HepG2 (cell line): ENCODE results near the gene FFAR1. TPM values are rescaled to one million over a fixed set of nuclear protein-coding genes. Genes with fewer than 3 reads are reported as not detected.

ENCODE experiments used
- ATAC-seq: fragments of 200-7000 bp; cut with Tn5 transposase; 3 replicates; pipeline ENCODE4 v1.9.1; 2020; ENCODE audit warnings: mild to moderate bottlenecking, moderate library complexity
- BruUV-seq: library from RNA; stranded (reverse); fragments of 400-500 nt; replicated peaks from 2 replicates; lab custom pipeline; 2021; lab: Mats Ljungman, UMichigan
- CTCF ChIA-PET: fragments of 300-600 bp; formaldehyde crosslinking; extraction: SDS; loops from one replicate; lab custom pipeline; 2021; ENCODE audit warnings: low total read pairs, inconsistent platforms, low intra/inter-chr PET ratio; lab: Yijun Ruan, JAX
- POLR2A ChIA-PET: fragments of 350-600 bp; sonication (Branson Sonifier 250); formaldehyde crosslinking; loops from one replicate; lab custom pipeline; 2020; ENCODE audit warnings: antibody characterized with exemption, inconsistent platforms; lab: Yijun Ruan, JAX
- DNase-seq: peaks from one replicate; pipeline ENCODE4 v3.0.0-alpha.2; 2015; ENCODE audit warnings: low spot score
- FAIRE-seq: peaks from 3 replicates; lab custom pipeline; 2011; peaks lifted over from hg19 to GRCh38; lab: Jason Lieb, UNC
- H2AFZ ChIP-seq: one replicate; pipeline ENCODE4 v1.6.1; 2011; ENCODE audit warnings: low read length, inconsistent platforms
- H3K27ac ChIP-seq: fragments of 300-600 bp; 3 replicates; pipeline ENCODE4 v1.8.0; 2011; ENCODE audit warnings: mixed run types, mild to moderate bottlenecking, mixed read lengths, low read length, inconsistent platforms; ENCODE audit not compliant: insufficient read depth; ENCODE audit errors: extremely low read length
- H3K27me3 ChIP-seq, 2 experiments: fragments of 200-600 bp in 1 of 2; 2 replicates in 1 of 2; 3 replicates in 1 of 2; pipeline versions ENCODE4 v1.6.0 to v1.8.0; 2011; ENCODE audit warnings: low read length in 2 of 2, mild to moderate bottlenecking in 2 of 2, moderate library complexity in 2 of 2, inconsistent platforms in 1 of 2; ENCODE audit not compliant: insufficient read depth in 2 of 2, control insufficient read depth in 1 of 2
- H3K36me3 ChIP-seq, 2 experiments: fragments of 200-600 bp in 1 of 2; replicated peaks in 1 of 2; 2 replicates in 1 of 2; 3 replicates in 1 of 2; pipeline versions ENCODE4 v1.5.1 to v1.8.0; 2011; ENCODE audit warnings: low read length in 2 of 2, inconsistent platforms in 1 of 2; ENCODE audit not compliant: insufficient read depth in 2 of 2, control insufficient read depth in 1 of 2
- H3K4me1 ChIP-seq: 2 replicates; pipeline ENCODE4 v1.5.1; 2012; ENCODE audit warnings: low read length, inconsistent platforms; ENCODE audit not compliant: insufficient read depth
- H3K4me2 ChIP-seq: 2 replicates; pipeline ENCODE4 v1.6.0; 2011; ENCODE audit warnings: low read depth, low read length, inconsistent platforms
- H3K4me3 ChIP-seq, 3 experiments: fragments of 200-600 bp in 1 of 3; sonication (generic), shearing (Covaris generic) in 1 of 3; replicated peaks in 1 of 3; 2 replicates each; pipeline ENCODE4 v1.5.1; 2011 to 2016; ENCODE audit warnings: low read length in 3 of 3, inconsistent platforms in 2 of 3, low read depth in 2 of 3, mild to moderate bottlenecking in 2 of 3, control low read depth in 1 of 3, mixed read lengths in 1 of 3; ENCODE audit not compliant: insufficient read depth in 1 of 3
- H3K79me2 ChIP-seq: one replicate; pipeline ENCODE4 v1.6.1; 2011; ENCODE audit warnings: low read length, inconsistent platforms; ENCODE audit not compliant: insufficient read depth
- H3K9ac ChIP-seq: 2 replicates; pipeline ENCODE4 v1.6.0; 2011; ENCODE audit warnings: mild to moderate bottlenecking, low read depth, low read length, inconsistent platforms; ENCODE audit not compliant: insufficient read depth
- H3K9me3 ChIP-seq: 2 replicates; pipeline ENCODE4 v1.5.1; 2012; ENCODE audit warnings: mild to moderate bottlenecking, low read length
- H4K20me1 ChIP-seq: 2 replicates; pipeline ENCODE4 v1.6.0; 2011; ENCODE audit warnings: inconsistent platforms, mild to moderate bottlenecking, low read length, moderate library complexity; ENCODE audit not compliant: insufficient read depth
- AHR ChIP-seq: IDR thresholded peaks from 2 replicates; pipeline ENCODE4 v1.6.1; 2018; ENCODE audit warnings: missing genetic modification reagents, missing compliant biosample characterization
- CBFB ChIP-seq: sonication (generic); formaldehyde crosslinking; IDR thresholded peaks from 2 replicates; pipeline ENCODE4 v1.4.0; 2020; ENCODE audit warnings: missing genetic modification reagents
- CREBL2 ChIP-seq: sonication (generic); formaldehyde crosslinking; IDR thresholded peaks from 2 replicates; pipeline ENCODE4 v1.8.1; 2023; ENCODE audit warnings: missing genetic modification reagents, mild to moderate bottlenecking, borderline replicate concordance
- HNF1B ChIP-seq: sonication (generic); formaldehyde crosslinking; IDR thresholded peaks from 2 replicates; pipeline ENCODE4 v1.5.1; 2020; ENCODE audit warnings: mild to moderate bottlenecking, moderate library complexity, missing genetic modification reagents
- KDM6A ChIP-seq: IDR thresholded peaks from 2 replicates; pipeline ENCODE4 v1.6.1; 2016; ENCODE audit warnings: low read depth
- MAX ChIP-seq: IDR thresholded peaks from 2 replicates; pipeline ENCODE4 v1.6.1; 2012; ENCODE audit warnings: inconsistent platforms
- MXD4 ChIP-seq: IDR thresholded peaks from 2 replicates; pipeline ENCODE4 v1.6.1; 2016; ENCODE audit warnings: mild to moderate bottlenecking, missing biosample characterization, missing genetic modification reagents
- SAP130 ChIP-seq: IDR thresholded peaks from 2 replicates; pipeline ENCODE4 v1.6.1; 2016; ENCODE audit warnings: low read depth
- TGIF2 ChIP-seq: IDR thresholded peaks from 2 replicates; pipeline ENCODE4 v1.6.1; 2016; ENCODE audit warnings: control low read depth, missing compliant biosample characterization
- TOE1 ChIP-seq: sonication (generic); formaldehyde crosslinking; IDR thresholded peaks from 2 replicates; pipeline ENCODE4 v1.4.0; 2020; ENCODE audit warnings: mild to moderate bottlenecking, missing genetic modification reagents
- ZBTB20 ChIP-seq: sonication (generic); formaldehyde crosslinking; IDR thresholded peaks from 2 replicates; pipeline ENCODE4 v1.8.1; 2023; ENCODE audit warnings: missing genetic modification reagents, low read depth, mild to moderate bottlenecking, borderline replicate concordance
- ZNF251 ChIP-seq: sonication (generic); formaldehyde crosslinking; IDR thresholded peaks from 2 replicates; pipeline ENCODE4 v1.9.0; 2021; ENCODE audit warnings: mild to moderate bottlenecking, missing genetic modification reagents
- ZNF446 ChIP-seq: sonication (generic); formaldehyde crosslinking; IDR thresholded peaks from 2 replicates; pipeline ENCODE4 v1.5.0; 2020; ENCODE audit warnings: mild to moderate bottlenecking, missing genetic modification reagents
- ZNF550 ChIP-seq: sonication (generic); formaldehyde crosslinking; IDR thresholded peaks from 2 replicates; pipeline ENCODE4 v1.4.0; 2020; ENCODE audit warnings: mild to moderate bottlenecking, missing genetic modification reagents, borderline replicate concordance
- ZNF614 ChIP-seq: IDR thresholded peaks from 2 replicates; pipeline ENCODE4 v1.6.1; 2018; ENCODE audit warnings: missing biosample characterization, missing genetic modification reagents, inconsistent platforms, borderline replicate concordance
- ZNF644 ChIP-seq: IDR thresholded peaks from 2 replicates; pipeline ENCODE4 v1.6.1; 2016; ENCODE audit warnings: low read depth
- ZNF747 ChIP-seq: sonication (generic); formaldehyde crosslinking; IDR thresholded peaks from 2 replicates; pipeline ENCODE4 v1.8.1; 2023; ENCODE audit warnings: missing genetic modification reagents, mild to moderate bottlenecking, borderline replicate concordance
- ZSCAN21 ChIP-seq: sonication (generic); formaldehyde crosslinking; IDR thresholded peaks from 2 replicates; pipeline ENCODE4 v1.8.0; 2022; ENCODE audit warnings: mild to moderate bottlenecking, missing genetic modification reagents, moderate library complexity, borderline replicate concordance
- WGBS: methylation state at CpG from one replicate; pipeline ENCODE4 v1.1.6; 2017; ENCODE audit warnings: low lambda C conversion rate; 5-methylcytosine and 5-hydroxymethylcytosine counted together
- in situ Hi-C: cut with HindIII; loops from 2 replicates; pipeline ENCODE4 v1.10.0; 2017; ENCODE audit warnings: low pct_unique_long_range_greater_than_20kb; ENCODE audit not compliant: extremely low pct_ligation_motif_present
- intact Hi-C: fragments of 100-400 bp; cut with micrococcal nuclease; formaldehyde crosslinking; loops from one replicate; pipeline ENCODE4 v1.10.0; 2022; ENCODE audit not compliant: unreplicated experiment
- polyA plus RNA-seq, 8 experiments: library from polyadenylated mRNA; depleted of rRNA in 3 of 8; stranded (reverse) in 7 of 8; unstranded in 1 of 8; fragments of >200 nt; fragmentation: Illumina TruSeq in 4 of 8; extraction: Trizol in 4 of 8; gene quantifications; 2 replicates each; pipeline versions ENCODE4 v1.2.1 to v1.2.3, GENCODE V29; 2011 to 2016; ENCODE audit warnings: low read depth in 4 of 8, missing spikeins in 1 of 8, mixed read lengths in 1 of 8; ENCODE audit not compliant: insufficient read depth in 1 of 8
- total RNA-seq, 5 experiments: library from RNA; depleted of rRNA; stranded (reverse); fragments of >200 nt; fragmentation: Illumina TruSeq; extraction: Trizol; gene quantifications; 2 replicates each; pipeline ENCODE4 v1.2.3, GENCODE V29; 2016; ENCODE audit warnings: low read depth in 1 of 5

FFAR1 gene
- total and polyA plus RNA-seq, 2 of the 13 experiments (the other 11 are each of a cell fraction or from before 2014, with no cell fraction given): not detected

- no peak for TF ChIP-seq HNF1B
- no peak for TF ChIP-seq ZSCAN21 (CRISPR knock-in tag)
- TF ChIP-seq TOE1 (CRISPR knock-in tag): no peak
These were observed 34.2 kb downstream of the FFAR1 start (continued) for GRCh38 chr19:35381926-35382325.

GRCh38 chr19:35383536-35383935 is 35.8 kb downstream of the FFAR1 start:
- CTCF ChIA-PET: no interaction called here
- Histone ChIP-seq H3K9ac (no peak overlapping the region), H3K79me2 (no peaks in the 10 kb centered on the region), H3K4me3 (no peak overlapping the region), H3K27me3 (no peaks in the 10 kb centered on the region), H3K27ac (no peak overlapping the region), H3K4me1 (peaks cover 46% of the 10 kb centered on the region)
- BruUV-seq: no TSS peak
- 93% methylated on average over 2 of the region's 2 CpGs for WGBS
- POLR2A ChIA-PET: no interaction called here
- TF ChIP-seq CBFB (CRISPR knock-in tag) (no peak), ZNF550 (no peak), TGIF2 (CRISPR knock-in tag) (no peak), ZNF644 (CRISPR knock-in tag) (no peak), SAP130 (CRISPR knock-in tag) (no peak), KDM6A (CRISPR knock-in tag) (no peak), ZBTB20 (CRISPR knock-in tag) (no peak), AHR (CRISPR knock-in tag) (no peak), ZNF747 (CRISPR knock-in tag) (no peak), MXD4 (CRISPR knock-in tag) (no peak), ZNF446 (CRISPR knock-in tag) (no peak), ZNF614 (CRISPR knock-in tag) (no peak), CREBL2 (CRISPR knock-in tag) (no peak), ZNF251 (CRISPR knock-in tag) (no peak), MAX (no peak)
- TF ChIP-seq, all 625 proteins: peak for 0
- ATAC-seq: no peak
- in situ Hi-C loops (no loop called here), intact Hi-C loops (no loop called here)
- no peaks in the 10 kb centered on the region for H4K20me1 ChIP-seq
- H3K9me3 ChIP-seq: peaks cover 26% of the 10 kb centered on the region
- FAIRE-seq: no peak
- H3K4me2 ChIP-seq: no peak overlapping the region
- H2AFZ ChIP-seq: no peak overlapping the region
- no peak for DNase-seq
- no peaks in the 10 kb centered on the region for H3K36me3 ChIP-seq
